Smooth muscle cell of the brain vasculature (primary cell): Measurements from ENCODE around the gene SLC34A1.
"Not testable (repeated sequence)": the region's sequence is repeated elsewhere in the genome, so short reads cannot be mapped to it uniquely, and the experiment has no call there.

Source experiments
- DNase-seq: peaks from one replicate; pipeline ENCODE4 v3.0.0-alpha.2; 2012; ENCODE audit warnings: low read depth, low spot score

SLC34A1 gene, protein sequence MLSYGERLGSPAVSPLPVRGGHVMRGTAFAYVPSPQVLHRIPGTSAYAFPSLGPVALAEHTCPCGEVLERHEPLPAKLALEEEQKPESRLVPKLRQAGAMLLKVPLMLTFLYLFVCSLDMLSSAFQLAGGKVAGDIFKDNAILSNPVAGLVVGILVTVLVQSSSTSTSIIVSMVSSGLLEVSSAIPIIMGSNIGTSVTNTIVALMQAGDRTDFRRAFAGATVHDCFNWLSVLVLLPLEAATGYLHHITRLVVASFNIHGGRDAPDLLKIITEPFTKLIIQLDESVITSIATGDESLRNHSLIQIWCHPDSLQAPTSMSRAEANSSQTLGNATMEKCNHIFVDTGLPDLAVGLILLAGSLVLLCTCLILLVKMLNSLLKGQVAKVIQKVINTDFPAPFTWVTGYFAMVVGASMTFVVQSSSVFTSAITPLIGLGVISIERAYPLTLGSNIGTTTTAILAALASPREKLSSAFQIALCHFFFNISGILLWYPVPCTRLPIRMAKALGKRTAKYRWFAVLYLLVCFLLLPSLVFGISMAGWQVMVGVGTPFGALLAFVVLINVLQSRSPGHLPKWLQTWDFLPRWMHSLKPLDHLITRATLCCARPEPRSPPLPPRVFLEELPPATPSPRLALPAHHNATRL

GRCh38 chr5:177384134-177384533, at the start of gene SLC34A1:
TSS of gene SLC34A1 (plus strand) at chr5:177384434. CDS start at chr5:177385742, 1,308 bp downstream.
- DNase-seq: no peak

GRCh38 chr5:177334781-177335700, 49.2 kb upstream of the SLC34A1 start:
- no peak for DNase-seq

DNA sequence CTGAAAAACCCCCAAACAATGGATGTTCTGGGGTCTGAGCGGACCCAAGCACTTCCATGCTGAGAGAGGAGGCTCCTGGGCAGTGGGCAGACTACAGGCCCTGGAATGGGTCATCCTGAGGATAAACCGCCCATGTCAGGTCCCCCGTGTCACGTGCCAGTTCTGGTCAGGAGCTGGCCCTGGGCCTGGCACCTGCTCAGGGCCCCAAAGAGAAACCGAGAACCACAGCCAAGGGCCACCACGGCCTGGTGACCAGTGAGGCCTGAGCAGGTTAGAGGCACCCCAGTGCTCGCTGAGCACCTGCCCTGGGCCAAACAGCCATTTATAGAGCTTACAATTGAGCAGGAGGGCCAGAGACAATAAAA, 48.6 kb upstream of the SLC34A1 start:
- DNase-seq: no peak

GRCh38 chr5:177336112-177336511, 48.1 kb upstream of the SLC34A1 start:
- no peak for DNase-seq

- DNase-seq: no peak
Measured at GRCh38 chr5:177336603-177337494, 47.4 kb upstream of the SLC34A1 start.

DNA sequence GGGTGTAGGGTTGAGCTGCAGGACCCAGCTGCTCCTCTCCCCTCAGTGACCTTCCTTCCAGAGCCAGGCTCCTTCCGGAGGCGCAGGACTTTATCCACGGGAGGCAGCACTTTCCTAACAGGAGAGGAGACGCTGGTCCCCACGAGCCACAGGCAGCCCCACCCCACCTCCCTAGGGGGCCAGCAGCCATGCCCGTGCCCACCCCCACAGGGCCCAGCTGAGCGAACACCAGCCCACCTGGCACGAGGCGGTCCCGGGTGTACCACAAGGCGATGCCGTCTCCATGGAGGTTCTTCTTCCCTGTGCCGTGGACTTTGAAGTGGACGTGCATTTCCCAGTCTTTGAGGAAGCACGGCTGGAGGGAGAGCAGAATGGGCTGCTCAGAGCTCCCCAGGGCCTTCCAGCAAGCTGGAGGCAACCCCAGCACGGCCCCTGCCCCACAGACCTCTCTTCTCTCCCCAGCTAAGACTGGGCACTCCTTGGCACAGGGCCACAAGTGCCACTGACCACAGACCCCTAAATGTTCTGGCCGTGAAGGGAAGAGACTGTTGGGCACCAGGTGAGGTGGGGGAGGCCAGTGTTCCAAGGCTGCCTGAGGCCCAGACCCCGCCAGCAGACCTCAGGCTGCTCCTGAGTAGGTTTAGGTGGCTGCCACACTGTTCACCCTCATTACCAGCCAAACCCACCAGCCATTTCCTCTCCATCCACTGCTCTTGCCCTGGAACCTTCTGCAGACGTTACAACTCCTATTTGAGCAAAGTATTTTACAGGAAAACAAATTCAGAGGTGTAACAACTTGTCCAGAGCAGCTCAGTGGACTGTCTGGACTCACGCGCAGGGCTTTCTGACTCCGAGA, 45.8 kb upstream of the SLC34A1 start:
- no peak for DNase-seq

GRCh38 chr5:177339107-177339638, 45.1 kb upstream of the SLC34A1 start:
- no peak for DNase-seq

DNA sequence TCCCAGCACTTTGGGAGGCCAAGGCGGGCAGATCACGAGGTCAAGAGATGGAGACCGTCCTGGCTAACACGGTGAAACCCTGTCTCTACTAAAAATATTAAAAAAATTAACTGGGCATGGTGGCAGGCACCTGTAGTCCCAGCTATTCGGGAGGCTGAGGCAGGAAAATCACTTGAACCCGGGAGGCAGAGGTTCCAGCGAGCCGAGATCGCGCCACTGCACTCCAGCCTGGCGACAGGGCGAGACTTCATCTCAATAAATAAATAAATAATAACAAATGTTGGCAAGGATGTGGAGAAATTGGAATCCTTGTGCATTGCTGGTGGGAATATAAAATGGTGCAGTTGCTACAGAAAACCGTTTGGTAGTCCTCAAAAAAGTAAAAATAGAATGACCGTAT, 41.2 kb upstream of the SLC34A1 start:
- DNase-seq: not testable (repeated sequence)

DNA sequence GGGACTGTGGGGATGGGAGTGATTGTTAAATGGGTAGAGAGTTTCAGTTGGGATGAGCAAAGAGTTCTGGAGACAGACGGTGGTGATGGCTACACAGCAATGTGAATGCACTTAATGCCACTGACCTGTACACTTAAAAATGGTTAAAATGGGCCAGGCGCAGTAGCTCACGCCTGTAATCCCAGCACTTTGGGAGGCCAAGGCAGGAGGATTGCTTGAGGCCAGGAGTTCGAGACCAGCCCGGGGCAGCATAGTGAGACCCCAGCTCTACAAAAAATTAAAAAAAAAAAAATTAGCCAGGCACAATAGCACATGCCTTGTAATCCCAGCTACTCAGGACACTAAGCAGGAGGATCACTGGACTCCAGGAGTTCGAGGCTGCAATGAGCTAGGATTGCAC, 40.5 kb upstream of the SLC34A1 start:
- no peak for DNase-seq

DNA sequence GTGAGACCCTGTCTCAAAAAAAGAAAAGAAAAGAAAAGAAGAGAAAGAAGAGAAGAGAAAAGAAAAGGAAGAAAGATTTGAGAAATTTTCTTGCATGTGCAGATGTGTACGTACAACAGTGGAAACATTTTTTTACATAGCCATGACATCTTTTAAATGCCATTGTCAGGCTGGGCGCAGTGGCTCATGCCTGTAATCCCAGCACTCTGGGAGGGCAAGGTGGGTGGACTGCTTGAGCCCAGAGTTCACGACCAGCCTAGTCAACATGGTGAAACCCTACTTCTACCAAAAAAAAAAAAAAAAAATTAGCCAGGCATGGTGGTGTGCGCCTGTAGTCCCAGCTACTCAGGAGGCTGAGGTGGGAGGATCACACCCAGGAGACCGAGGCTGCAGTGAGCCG, 39.3 kb upstream of the SLC34A1 start:
- no peak for DNase-seq

DNA sequence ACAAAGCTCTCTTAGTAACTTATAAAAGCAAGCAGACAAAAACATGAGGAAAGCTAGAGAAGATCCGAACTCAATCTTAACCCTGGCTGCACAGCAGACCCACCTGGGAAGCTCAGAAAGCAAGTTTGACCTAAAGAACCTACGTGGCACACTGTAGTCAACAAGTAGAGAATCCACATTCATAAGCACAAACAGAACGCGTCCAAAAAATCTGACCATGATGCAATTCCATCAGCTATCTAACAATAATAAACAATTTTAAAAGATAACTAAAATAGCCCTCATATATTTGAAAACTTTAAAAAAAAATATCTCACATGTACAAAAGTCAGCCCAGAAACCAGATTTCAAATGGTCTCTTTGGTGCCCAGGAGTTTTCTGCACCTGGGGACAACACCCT, 37.4 kb upstream of the SLC34A1 start:
- no peak for DNase-seq

GRCh38 chr5:177347699-177348098, 36.5 kb upstream of the SLC34A1 start:
- no peak for DNase-seq

GRCh38 chr5:177349362-177349647, 34.9 kb upstream of the SLC34A1 start:
- DNase-seq: no peak

GRCh38 chr5:177349762-177350161, 34.5 kb upstream of the SLC34A1 start:
- DNase-seq: no peak

DNA sequence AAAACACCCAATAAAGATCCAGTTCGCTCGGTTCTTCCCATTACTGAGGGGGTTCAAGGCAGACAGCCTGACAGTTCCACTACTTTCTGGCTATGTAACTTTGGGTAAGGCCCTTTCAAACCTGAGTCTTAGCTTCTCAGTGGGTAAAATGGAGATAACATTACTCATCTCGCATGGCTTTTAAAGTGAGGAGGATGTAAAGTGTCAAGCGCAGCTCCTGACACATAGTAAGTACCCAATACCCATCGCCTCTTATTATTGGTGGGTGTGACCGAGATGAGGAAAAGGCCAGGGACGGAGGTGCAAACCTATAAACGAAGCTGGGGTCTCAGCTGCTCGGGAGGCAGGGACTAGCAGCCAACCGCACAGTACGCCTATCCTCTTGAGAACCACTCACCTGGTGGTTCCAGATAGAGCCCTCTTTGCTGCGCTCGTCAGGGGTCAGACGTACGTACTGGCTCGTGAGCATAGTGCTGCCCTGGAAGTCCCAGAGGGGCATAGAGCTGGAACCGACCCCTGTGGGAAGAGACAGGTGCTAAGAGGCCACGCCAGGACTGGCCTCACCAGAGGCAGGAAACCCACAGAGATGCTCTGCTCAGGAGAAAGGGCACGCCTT, 33.4 kb upstream of the SLC34A1 start:
- no peak for DNase-seq

DNA sequence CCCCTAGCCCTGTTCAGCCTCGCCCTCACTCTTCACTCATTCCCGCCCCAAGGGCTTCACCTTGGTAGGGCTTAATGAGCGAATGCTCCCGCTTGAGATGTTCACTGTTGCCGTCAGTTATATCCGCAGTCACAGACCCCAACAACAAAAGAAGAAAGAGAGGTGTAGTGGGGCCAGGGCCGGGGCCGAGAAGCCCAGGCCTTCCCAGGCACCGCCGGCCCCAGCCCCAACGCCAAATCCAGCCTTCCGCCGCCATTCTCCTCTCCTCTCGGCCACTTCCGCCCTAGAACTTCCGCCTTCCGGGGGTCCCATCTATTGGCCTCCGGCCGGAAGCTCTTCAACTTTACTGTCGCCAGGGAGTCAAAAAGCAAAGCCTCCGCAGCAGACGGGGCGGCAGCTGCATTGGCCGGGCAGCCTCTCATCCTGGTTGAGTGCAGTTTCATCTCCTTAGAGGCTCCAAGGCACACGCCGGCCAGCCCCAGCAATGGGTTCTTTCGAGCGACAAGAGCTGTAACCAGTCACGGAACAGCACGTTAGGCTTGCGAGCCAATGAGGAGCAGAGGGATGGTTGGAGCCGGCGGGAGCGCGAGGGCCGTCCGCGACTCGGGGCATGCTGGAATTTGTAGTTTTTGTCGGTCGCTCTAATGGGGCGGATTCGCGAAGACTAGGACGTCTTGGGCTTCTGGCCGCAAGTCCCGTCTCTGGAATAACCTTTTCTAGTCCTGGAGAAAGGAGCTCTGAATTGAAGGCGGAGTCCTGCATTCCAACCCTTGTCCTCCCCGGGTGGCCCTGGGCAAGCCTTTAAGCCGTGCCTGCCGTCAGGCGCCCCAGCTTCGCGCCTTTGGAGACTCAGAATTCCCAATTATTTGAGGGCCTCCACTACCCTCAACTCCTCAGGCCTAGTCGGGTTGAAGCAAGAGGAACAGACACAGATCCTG, 32.6 kb upstream of the SLC34A1 start, which contains the start of gene LMAN2:
TSS of gene LMAN2 (minus strand) at position 277 of the 938 bp plus-strand sequence. CDS start at position 256, 21 bp downstream.
- DNase-seq: peak; percentile 89

GRCh38 chr5:177353093-177353492, 31.1 kb upstream of the SLC34A1 start:
- DNase-seq: no peak

DNA sequence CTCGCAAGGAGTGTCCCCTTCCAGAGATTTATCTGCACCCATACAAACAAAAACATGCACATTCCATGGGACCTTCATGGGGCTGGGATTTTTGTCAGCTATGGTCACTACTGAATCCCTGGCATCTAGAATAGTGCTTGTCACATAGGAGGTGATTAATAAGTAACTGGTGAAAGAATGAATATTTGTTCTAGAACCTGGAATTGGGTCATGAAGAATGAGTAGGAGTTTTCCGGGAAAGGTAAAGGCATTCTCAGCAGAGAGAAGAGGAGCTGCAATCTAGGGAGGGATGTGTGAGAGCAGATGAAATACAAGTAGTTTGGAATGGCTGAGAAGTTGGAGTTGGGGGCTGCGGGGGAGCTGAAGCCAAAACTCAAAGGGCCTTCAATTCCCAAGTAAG, 30.0 kb upstream of the SLC34A1 start:
- DNase-seq: no peak
